Dermis microvascular lymphatic vessel endothelial cell (primary cell): ENCODE measurements around the gene EIF2S3. TPM values are rescaled to one million over a fixed set of nuclear protein-coding genes. Genes with fewer than 3 reads are reported as not detected.
"Not testable (repeated sequence)": the region's sequence is repeated elsewhere in the genome, so short reads cannot be mapped to it uniquely, and the experiment has no call there.

Experiments
- DNase-seq, 2 donors: peaks; one replicate each; pipeline versions ENCODE4 v3.0.0 to v3.0.0-alpha.2; 2010; ENCODE audit warnings: low read depth in 2 of 2
- total RNA-seq: library from RNA; depleted of rRNA; stranded (reverse); fragments of >200 nt; gene quantifications from 2 replicates; pipeline ENCODE4 v1.2.1, GENCODE V29; 2014

EIF2S3 gene
- total RNA-seq = 254 and 302 TPM in 2 replicates

- DNase-seq = peak; percentile 95 to 96
Measured at GRCh38 chrX:24054182-24055042, at the start of gene EIF2S3. TSS of gene EIF2S3 (plus strand) at chrX:24054956. CDS start at chrX:24054969, 13 bp downstream.

DNA sequence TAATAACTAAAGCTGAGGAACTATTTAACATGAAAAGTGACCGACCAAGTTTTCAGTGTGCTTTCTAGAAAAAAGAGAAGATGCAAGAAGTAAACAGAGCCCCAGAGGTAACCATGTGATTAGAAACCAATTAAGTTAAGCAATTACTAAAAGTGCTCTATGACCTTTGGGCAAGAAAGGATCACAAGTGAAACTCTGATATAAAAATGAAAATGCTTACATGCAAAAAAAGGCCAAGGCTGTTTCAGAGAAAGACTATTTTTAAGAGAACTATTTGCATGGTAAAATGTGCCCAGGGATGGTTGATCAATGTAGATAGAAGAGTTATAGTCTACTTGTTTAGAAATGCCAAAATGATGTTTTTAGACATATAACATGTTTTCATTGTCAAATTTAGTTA lies 49.7 kb upstream of the EIF2S3 start:
- no peak for DNase-seq

DNA sequence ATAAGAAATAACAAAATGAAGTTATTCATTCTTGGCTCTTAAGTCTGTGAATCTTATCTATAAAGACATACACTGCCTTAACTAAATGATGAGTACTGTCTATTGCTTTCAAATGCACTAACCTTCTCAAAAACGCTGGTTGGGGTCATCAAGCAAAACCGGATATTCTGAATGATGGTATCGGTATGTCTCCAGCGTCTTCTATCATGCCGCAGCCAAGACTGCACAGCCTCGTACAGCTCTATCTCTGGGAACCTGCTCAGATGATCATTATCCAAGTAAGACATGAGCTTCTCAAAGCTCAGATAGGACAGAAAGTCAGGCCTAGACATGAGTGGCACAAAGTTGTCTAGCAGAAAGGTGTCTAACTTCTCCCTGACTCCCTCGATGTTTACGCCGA lies 48.9 kb upstream of the EIF2S3 start:
- no peak for DNase-seq

- no peak for DNase-seq
Measured at GRCh38 chrX:24012266-24012665, 42.5 kb upstream of the EIF2S3 start.

DNA sequence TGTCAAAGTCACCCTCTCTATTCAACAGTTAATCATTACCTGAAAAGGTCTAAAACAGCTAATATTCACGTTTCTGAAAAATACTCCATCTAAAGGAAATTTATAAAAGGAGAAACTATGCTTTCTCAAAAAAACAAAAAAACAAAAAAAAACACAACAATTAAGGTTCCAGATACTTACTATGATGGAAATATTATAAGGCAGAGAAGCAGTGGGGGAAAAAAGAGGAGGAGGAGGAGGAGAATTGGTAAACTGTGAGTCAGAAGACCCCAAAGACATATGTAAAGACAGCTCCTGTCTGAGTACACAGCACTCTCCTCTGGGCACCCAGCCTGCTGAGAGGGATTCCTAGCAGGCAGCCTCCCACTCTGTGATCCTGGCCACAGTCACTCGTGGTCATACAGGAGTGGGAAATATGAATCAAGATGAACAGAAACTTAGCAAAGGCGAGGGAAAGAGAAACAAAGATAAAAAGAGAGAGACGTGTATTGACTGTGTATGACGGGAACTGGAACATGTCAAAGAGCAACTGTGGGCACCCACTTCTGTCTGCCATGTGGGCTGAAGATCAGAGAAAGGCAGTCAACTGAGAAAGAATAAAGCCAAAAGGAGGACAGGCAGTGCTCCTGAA lies 40.3 kb upstream of the EIF2S3 start:
- DNase-seq = no peak

DNA sequence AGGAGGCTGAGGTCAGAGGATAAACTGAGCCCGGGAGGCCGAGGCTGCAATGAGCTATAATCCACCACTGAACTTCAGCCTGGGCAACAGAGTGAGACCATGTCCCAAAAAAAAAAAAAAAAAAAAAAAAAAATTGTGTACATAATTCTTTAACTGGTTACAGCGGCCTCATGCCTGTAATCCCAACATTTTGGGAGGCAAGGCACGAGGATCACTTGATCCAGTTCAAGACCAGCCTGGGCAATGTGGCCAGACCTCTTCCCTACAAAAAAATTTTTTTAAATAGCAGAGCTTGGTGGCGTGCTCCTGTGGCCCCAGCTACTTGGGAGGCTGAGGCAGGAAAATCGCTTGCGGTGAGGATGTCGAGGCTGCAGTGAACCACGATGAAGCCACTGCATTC lies 37.1 kb upstream of the EIF2S3 start:
- DNase-seq = no peak

DNA sequence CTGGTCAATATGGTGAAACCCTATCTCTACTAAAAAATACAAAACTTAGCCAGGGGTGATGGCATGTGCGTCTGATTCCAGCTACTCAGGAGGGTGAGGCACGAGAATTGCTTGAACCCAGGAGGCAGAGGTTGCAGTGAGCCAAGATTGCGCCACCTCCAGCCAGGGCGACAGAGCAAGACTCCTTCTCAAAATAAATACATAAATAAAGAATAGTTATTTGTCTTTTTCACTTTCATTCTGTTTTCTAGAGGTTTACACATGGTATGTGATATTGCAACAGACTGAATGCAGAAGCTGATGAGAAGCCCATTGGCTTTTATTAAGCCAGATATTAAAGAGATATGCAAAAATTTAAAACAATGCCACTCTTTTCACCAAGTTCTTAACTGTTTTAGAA lies 35.9 kb upstream of the EIF2S3 start:
- no peak for DNase-seq

DNA sequence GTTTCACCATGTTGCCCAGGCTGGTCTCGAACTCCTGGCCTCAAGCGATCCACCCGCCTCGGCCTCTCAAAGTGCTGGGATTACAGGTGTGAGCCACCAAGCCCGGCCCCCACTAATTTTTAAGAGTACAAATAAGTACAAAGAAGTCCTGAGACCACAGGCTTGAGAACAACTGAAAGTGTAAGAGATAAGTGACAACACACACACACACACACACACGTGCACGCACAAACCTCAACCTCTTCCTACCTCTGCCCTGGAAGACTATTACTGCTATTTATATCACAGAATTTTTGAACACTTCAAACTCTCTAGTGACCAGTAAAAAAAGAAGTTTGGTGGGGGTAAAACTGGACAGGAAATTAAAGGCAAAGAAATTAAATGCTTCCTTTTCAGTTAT lies 35.3 kb upstream of the EIF2S3 start:
- DNase-seq = no peak

DNA sequence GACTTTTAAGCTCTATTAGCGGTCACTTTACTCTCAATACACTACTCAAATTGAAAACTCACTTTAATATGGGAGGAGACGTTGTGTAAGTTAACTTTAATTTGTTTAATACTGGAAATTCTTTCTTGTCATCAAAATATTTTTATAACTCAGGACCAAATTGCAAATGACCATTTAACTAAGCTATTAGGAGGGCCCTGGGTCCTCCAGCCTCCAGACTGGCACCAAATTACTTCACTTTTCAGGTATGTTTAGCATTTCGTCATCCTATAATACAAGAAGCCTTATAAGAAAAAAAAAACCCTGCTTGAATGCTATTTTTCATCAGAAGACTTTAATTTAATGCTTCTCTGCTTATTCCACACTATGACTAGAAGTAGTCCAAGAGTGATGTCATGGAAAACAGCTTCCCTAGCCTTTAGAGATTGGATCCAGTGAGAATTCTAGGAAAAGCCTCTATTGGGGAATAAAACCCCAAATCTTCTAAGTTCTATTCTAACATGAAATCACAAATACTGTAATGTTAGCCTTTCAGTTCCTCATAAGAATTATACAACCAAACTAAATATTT lies 34.4 kb upstream of the EIF2S3 start:
- DNase-seq = no peak

DNA sequence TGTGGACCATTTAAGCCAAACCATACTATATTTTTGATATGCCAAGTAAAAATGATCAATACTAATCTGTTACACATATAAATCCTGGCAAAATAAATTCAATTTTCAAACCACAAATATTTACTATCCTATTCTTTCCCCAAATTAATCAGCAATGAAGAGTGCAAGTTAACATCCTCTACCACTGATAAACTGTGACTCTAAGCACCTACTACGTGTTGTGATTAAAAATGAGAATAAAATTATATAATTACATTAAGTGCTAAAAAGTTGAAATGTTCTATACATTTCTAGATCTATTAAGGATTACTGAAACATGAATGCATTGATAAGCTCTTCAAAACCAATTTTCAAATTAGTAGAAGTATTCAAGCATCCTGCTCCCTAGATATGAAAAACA lies 31.2 kb upstream of the EIF2S3 start:
- no peak for DNase-seq

- DNase-seq = peak in 1 of 2 donors; percentile 13
Measured at GRCh38 chrX:24023972-24024669, 30.6 kb upstream of the EIF2S3 start.

DNA sequence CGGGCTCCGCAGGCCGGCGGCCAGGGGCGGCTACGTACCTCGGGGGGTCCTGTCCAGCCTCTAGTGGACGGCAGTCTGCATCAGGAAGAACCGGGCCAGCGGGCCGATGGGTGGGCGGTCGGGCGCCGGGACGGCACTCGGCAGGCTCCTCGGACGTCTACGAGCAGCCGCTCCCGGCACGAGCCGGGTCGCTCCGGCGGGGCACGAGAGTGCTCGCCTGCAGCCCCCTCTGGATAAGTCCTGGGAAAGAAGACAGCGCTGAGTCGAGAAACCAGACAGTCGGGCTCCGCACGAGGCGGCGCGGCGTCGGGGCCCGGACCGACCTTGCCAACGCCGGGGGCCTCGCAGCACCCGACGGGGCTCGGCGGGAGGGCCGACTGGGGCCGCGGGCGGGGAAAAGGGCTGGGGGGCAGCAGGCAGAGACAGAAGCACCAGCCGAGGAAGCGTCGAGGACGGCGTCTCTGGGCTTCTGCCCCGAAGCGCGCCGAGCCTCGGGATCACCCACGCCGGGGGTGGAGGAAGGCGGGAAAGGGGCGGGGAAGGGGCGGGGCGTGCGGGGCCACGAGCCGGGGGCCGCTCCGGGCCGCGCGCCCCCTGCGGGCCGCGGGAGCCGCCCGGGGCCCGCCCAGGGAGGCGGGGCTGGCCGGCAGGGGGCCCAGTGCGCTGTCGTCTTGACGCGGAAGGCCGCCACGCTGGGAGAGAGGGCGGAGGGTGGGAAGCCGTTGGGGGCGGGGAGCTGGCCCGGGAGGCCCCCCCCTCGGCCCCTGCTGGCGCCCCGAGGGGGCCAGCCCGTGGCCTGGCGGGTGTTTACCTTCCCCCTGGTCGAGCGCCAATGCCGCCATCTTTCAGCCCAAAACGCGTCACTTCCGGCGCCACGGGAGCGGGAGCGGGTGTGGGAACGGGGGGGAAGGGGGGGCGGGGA lies 29.7 kb upstream of the EIF2S3 start:
- DNase-seq = peak; percentile 77 to 90

GRCh38 chrX:24025741-24026403 lies 28.9 kb upstream of the EIF2S3 start:
- peak; percentile 60 for DNase-seq

- peak in 1 of 2 donors; percentile 15 for DNase-seq
Measured at GRCh38 chrX:24026432-24026831, 28.3 kb upstream of the EIF2S3 start.

DNA sequence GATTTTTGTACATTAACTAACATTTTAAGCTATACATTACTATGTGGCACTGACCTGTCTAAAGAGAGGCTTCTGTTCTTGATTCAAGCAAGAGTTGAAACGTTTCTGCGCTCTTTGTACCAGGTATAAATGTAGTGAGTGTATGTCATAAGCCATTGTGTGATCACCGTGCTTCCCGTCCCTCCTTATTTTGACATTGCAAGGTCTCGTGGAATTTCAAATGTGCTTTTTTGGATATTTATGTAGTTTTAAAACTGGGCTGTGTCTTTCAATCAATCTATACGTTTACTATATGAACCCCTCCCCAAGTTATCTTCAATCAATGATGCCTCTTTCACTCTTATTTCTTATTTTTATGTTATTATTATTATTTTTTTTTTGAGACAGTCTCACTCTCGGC lies 27.7 kb upstream of the EIF2S3 start, which contains the start of gene KLHL15:
KLHL15 (minus strand) TSS at position 101 of the 400 bp plus-strand sequence. CDS start 20,493 bp downstream, outside the sequence.
- DNase-seq = no peak

- DNase-seq = no peak
Measured at GRCh38 chrX:24027985-24028384, 26.8 kb upstream of the EIF2S3 start.

DNA sequence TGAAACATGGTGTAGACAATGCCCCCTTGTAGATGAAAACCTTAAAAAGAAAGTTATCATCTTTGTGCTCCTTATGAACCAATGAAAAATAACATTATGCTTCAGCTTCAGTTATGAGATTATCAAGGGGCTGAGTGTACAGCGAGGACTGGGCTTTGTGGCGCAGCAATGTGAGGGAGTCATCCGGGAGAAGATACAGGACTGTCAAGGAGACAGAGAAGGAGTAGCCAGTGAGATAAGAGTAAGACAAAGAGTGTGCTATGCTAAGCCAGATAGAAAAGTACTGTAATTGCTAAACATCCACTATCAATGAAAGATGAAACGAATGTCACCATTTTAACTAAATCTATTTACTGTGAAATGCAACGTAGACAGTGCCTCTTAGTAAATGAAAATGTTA lies 24.2 kb upstream of the EIF2S3 start:
- DNase-seq = no peak

DNA sequence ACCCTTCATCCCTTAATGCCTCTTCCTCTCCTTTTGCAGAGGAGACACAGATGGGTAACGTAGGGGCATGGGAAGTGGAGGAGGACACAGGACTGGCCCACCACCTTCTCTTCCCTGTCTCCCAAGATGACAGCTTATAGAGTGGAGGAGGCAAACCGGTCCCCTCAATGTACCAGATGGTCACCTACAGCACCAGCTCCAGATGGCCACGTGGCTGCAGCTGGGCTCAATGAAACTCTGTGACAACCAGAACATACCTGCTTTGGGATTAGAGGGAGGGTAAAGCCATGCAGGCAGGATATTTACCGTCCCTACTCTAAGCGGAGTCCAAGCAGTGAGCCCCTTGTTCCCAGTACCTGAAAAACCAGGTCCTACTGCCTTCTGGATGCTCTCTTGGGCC lies 20.3 kb upstream of the EIF2S3 start:
- no peak for DNase-seq

DNA sequence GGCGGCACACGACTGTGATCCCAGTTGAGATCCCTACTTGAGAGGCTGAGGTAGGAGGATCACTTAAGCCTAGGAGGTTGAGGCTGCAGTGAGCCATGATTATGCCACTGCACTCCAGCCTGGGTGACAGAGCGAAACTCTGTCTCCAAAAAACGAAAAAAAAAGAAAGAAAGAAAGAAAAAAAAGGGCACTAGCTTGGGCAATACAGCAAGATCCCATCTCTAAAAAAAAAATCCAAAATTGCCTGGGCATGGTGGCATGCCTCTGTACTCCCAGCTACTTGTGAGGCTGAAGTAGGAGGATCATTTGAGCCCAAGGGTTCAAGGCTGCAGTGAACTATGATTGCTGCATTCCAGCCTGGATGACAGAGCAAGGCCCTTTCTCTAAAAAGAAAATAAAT lies 17.0 kb upstream of the EIF2S3 start:
- DNase-seq = no peak

- DNase-seq = not testable (repeated sequence)
Measured at GRCh38 chrX:24046060-24046459, 8.7 kb upstream of the EIF2S3 start.
